T-cell (primary cell): Measurements from ENCODE around the gene KCNAB3. TPM values are rescaled to one million over a fixed set of nuclear protein-coding genes. Genes with fewer than 3 reads are reported as not detected.

ENCODE experiments used
- ATAC-seq, 4 experiments: fragments of 200-7000 bp in 3 of 4; fragments of 150-1000 bp in 1 of 4; cut with Tn5 transposase; replicated peaks in 1 of 4; 1 replicate in 3 of 4; 2 replicates in 1 of 4; pipeline ENCODE4 v1.10.0; 2021; ENCODE audit warnings: moderate library complexity in 3 of 4, mild to moderate bottlenecking in 2 of 4, moderate number of reproducible peaks in 1 of 4
- CTCF ChIA-PET, 2 donors: fragments of 300-600 bp; sonication (Branson Sonifier 250); formaldehyde crosslinking; loops; one replicate each; lab custom pipeline; 2022; ENCODE audit warnings: antibody characterized with exemption in 2 of 2; lab: Charles Lee
- POLR2A ChIA-PET, 2 donors: fragments of 300-600 bp; sonication (Branson Sonifier 250); formaldehyde crosslinking; loops; one replicate each; lab custom pipeline; 2022; ENCODE audit warnings: antibody characterized with exemption in 2 of 2; lab: Charles Lee
- DNase-seq, 35 experiments: peaks; one replicate each; pipeline versions ENCODE4 v3.0.0 to v3.0.0-alpha.2; 2013 to 2023
- H3K27ac ChIP-seq: one replicate; pipeline ENCODE4 v1.5.1; 2013; ENCODE audit warnings: low read length
- H3K27me3 ChIP-seq, 2 experiments: replicated peaks in 1 of 2; 1 replicate in 1 of 2; 2 replicates in 1 of 2; pipeline versions ENCODE4 v1.6.1 to v1.7.0; 2013; ENCODE audit warnings: low read length in 1 of 2, mixed read lengths in 1 of 2; ENCODE audit not compliant: control insufficient read depth in 2 of 2, insufficient read depth in 2 of 2; ENCODE audit errors: extremely low read depth in 1 of 2
- H3K36me3 ChIP-seq, 2 donors: 1 replicate in 1 of 2; 2 replicates in 1 of 2; pipeline versions ENCODE4 v1.6.1 to v1.7.0; 2013; ENCODE audit warnings: low read length in 1 of 2; ENCODE audit not compliant: control insufficient read depth in 2 of 2, insufficient read depth in 1 of 2; ENCODE audit errors: extremely low read depth in 1 of 2
- H3K4me1 ChIP-seq, 2 experiments: 1 replicate in 1 of 2; 2 replicates in 1 of 2; pipeline versions ENCODE4 v1.6.1 to v1.7.0; 2013; ENCODE audit warnings: low read length in 2 of 2, mixed read lengths in 1 of 2; ENCODE audit not compliant: insufficient read depth in 2 of 2, control insufficient read depth in 1 of 2; ENCODE audit errors: extremely low read depth in 1 of 2
- H3K4me3 ChIP-seq, 2 donors: 1 replicate in 1 of 2; 2 replicates in 1 of 2; pipeline versions ENCODE4 v1.5.1 to v1.7.0; 2013; ENCODE audit warnings: mild to moderate bottlenecking in 2 of 2, low read length in 1 of 2, moderate library complexity in 1 of 2; ENCODE audit not compliant: control insufficient read depth in 1 of 2; ENCODE audit errors: extremely low read depth in 1 of 2
- H3K9me3 ChIP-seq: 2 replicates; pipeline ENCODE4 v1.7.0; 2013
- H3K27ac Mint-ChIP-seq, 2 donors: one replicate each; pipeline ENCODE4 v1.8.0; 2020 to 2021; ENCODE audit warnings: mild to moderate bottlenecking in 2 of 2, mixed read lengths in 2 of 2
- H3K27me3 Mint-ChIP-seq, 2 donors: one replicate each; pipeline ENCODE4 v1.8.0; 2021 to 2022; ENCODE audit warnings: mixed read lengths in 2 of 2
- H3K36me3 Mint-ChIP-seq: one replicate; pipeline ENCODE4 v1.8.0; 2021; ENCODE audit warnings: mixed read lengths
- H3K4me1 Mint-ChIP-seq, 3 donors: one replicate each; pipeline ENCODE4 v1.8.0; 2020 to 2022; ENCODE audit warnings: mixed read lengths in 3 of 3, mild to moderate bottlenecking in 1 of 3
- H3K4me3 Mint-ChIP-seq, 3 donors: one replicate each; pipeline ENCODE4 v1.8.0; 2020 to 2022; ENCODE audit warnings: mild to moderate bottlenecking in 3 of 3, mixed read lengths in 3 of 3, moderate library complexity in 3 of 3
- H3K9me3 Mint-ChIP-seq, 3 donors: one replicate each; pipeline ENCODE4 v1.8.0; 2020 to 2022; ENCODE audit warnings: mixed read lengths in 3 of 3
- WGBS: methylation state at CpG from one replicate; pipeline ENCODE4 v1.1.5; 2013; ENCODE audit warnings: missing lambda C conversion rate; ENCODE audit not compliant: insufficient coverage; 5-methylcytosine and 5-hydroxymethylcytosine counted together
- total RNA-seq, 35 experiments: library from RNA in 6 of 35; stranded (reverse) in 6 of 35; fragments of 120-200 nt in 1 of 35; gene quantifications; one replicate each; pipeline versions ENCODE4 v1.2.1 to v1.2.4 and lab custom pipeline; 2013 to 2026

Gene KCNAB3
- total RNA-seq, 5 donors from 2014 or later (not counting 1 experiment from before 2014, with no cell fraction given): 10.0 to 18.1 (median 14.5) TPM

GRCh38 chr17:7932483-7932891, 2.8 kb upstream of the KCNAB3 start:
- peaks cover 50 to 61% (median 58%) of the 10 kb centered on the region in 3 donors for H3K4me1 Mint-ChIP-seq
- CTCF ChIA-PET: interaction anchor here in 1 of 2 donors (0.6 to 1.9 kb wide), 9 partner anchors 16 to 799 kb away, joined by 3 to 9 read pairs (median 5); partner anchors contain the start of genes NAA38 and RNF227
- H3K36me3 Mint-ChIP-seq: peaks cover 22% of the 10 kb centered on the region

DNA sequence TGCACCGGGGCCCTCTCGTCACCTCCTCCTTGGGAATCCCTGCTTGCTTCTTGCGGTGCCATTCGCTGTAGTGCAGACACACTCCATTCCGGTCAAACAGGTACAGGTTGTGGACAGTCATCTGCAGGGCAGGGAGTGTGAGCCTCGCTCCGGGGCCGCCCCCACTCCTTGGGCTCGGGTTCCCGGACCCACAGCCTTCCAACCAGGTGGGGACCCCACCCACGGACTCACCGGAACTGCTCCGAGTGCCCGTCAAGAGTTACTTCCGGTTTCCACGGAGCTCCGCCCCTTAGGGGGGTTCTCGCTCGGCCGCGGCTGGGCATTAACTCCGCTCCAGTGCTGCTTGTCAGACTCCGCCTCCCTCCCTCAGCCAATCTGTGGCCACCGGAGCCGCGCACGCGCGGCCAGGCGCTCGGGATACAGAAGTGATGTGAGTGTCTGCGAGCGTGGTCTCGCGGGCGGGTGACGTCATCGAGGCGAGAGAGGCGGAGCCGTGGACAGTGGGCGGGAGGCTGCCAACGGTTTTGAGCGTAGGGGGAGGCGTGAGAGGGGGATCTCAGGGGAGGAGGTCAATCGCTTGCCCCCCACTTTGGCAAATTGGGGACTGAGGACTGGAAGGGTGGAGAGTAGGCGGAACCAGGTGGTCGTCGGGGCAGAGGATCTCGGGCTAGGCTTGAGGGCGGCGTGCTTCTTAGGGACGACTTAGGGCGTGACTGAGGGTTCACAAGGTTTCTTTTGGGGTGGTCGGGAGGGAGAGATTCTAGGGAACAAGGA, 2.2 kb upstream of the KCNAB3 start, which contains the start of the genes CNTROB and TRAPPC1:
Gene CNTROB, plus strand, starts transcription at position 498 of the 774 bp plus-strand sequence. CDS start 874 bp downstream, outside the sequence.
Gene TRAPPC1, minus strand, starts transcription at position 238 of the 774 bp plus-strand sequence. Its CDS starts 117 bp downstream, at position 121.
- POLR2A ChIA-PET: interaction anchor here (0.5 to 0.9 kb wide), 6 partner anchors 10 to 244 kb away, joined by 3 read pairs; partner anchors contain the start of gene TP53 (in 1 of the 2)
- Histone ChIP-seq H3K27me3 (no peaks in the 10 kb centered on the region), H3K36me3 (peaks cover 0 to 31% of the 10 kb centered on the region in 2 donors), H3K4me1 (peaks cover 18 to 37% of the 10 kb centered on the region in 2 experiments), H3K27ac (peak within 1 kb of the TSS; percentile 87), H3K9me3 (no peaks in the 10 kb centered on the region), H3K4me3 (peak within 1 kb of the TSS; percentile 86 to 88)
- no peaks in the 10 kb centered on the region for H3K9me3 Mint-ChIP-seq
- CTCF ChIA-PET: interaction anchor here in 1 of 2 donors (0.6 to 1.9 kb wide), 8 partner anchors 16 to 798 kb away, joined by 3 to 9 read pairs (median 5); partner anchors contain the start of gene RNF227
- DNase-seq (peak; percentile 96 to 99 (median 99)), ATAC-seq (peak; percentile 94 to 98 (median 98))
- WGBS: 2% methylated on average over 51 of the region's 55 CpGs
- H3K27me3 Mint-ChIP-seq: no peaks in the 10 kb centered on the region
- H3K4me3 Mint-ChIP-seq: peak within 1 kb of the TSS; percentile 93 to 98 (median 94)
- H3K27ac Mint-ChIP-seq: peak within 1 kb of the TSS; percentile 93 to 94
- H3K4me1 Mint-ChIP-seq: peaks cover 50 to 58% (median 57%) of the 10 kb centered on the region in 3 donors
- peaks cover 19% of the 10 kb centered on the region for H3K36me3 Mint-ChIP-seq

More at GRCh38 chr17:7932483-7932891, 2.8 kb upstream of the KCNAB3 start:
- POLR2A ChIA-PET: interaction anchor here (0.6 to 0.9 kb wide), 5 partner anchors 11 to 932 kb away, joined by 3 to 7 read pairs (median 3); no protein-coding TSS in a partner anchor
- DNase-seq (peak in 1 of 35 experiments; percentile 23), ATAC-seq (peak; percentile 10 to 29 (median 20))
- Mint-ChIP-seq H3K27me3 (no peaks in the 10 kb centered on the region), H3K27ac (peak overlapping the region; percentile 93 to 94), H3K4me3 (peak overlapping the region; percentile 93 to 98 (median 94)), H3K9me3 (no peaks in the 10 kb centered on the region)
- Histone ChIP-seq H3K36me3 (peaks cover 0 to 36% of the 10 kb centered on the region in 2 donors), H3K9me3 (no peaks in the 10 kb centered on the region), H3K4me1 (peaks cover 18 to 37% of the 10 kb centered on the region in 2 experiments), H3K4me3 (peak overlapping the region; percentile 86 to 88), H3K27ac (peak overlapping the region; percentile 79), H3K27me3 (no peaks in the 10 kb centered on the region)
- under 1% methylated on average over 17 of the region's 17 CpGs for WGBS

GRCh38 chr17:7930841-7931631, 1.4 kb upstream of the KCNAB3 start:
- Mint-ChIP-seq H3K36me3 (peaks cover 11% of the 10 kb centered on the region), H3K4me1 (peaks cover 50 to 56% (median 55%) of the 10 kb centered on the region in 3 donors), H3K4me3 (peak overlapping the region; percentile 93 to 98 (median 94)), H3K27ac (peak overlapping the region; percentile 93 to 94), H3K27me3 (no peaks in the 10 kb centered on the region), H3K9me3 (no peaks in the 10 kb centered on the region)
- Histone ChIP-seq H3K4me3 (peak overlapping the region; percentile 86 to 88), H3K27me3 (no peaks in the 10 kb centered on the region), H3K9me3 (no peaks in the 10 kb centered on the region), H3K36me3 (peaks cover 3 to 23% of the 10 kb centered on the region in 2 donors), H3K27ac (peak overlapping the region; percentile 87), H3K4me1 (peaks cover 18 to 37% of the 10 kb centered on the region in 2 experiments)
- no peak for ATAC-seq
- CTCF ChIA-PET: interaction anchor here in 1 of 2 donors (0.7 to 1.9 kb wide), 4 partner anchors 15 to 131 kb away, joined by 5 to 9 read pairs (median 5); partner anchors contain the start of gene RNF227
- POLR2A ChIA-PET: interaction anchor here (0.5 to 0.9 kb wide), 3 partner anchors 10 to 83 kb away, joined by 3 read pairs; no protein-coding TSS in a partner anchor
- no peak for DNase-seq
- 42% methylated on average over 9 of the region's 20 CpGs for WGBS

GRCh38 chr17:7927596-7927995, 2.1 kb downstream of the KCNAB3 start:
- peak overlapping the region in 1 of 3 donors; percentile 34 for H3K4me3 Mint-ChIP-seq
- Histone ChIP-seq H3K9me3 (no peaks in the 10 kb centered on the region), H3K27ac (no peak overlapping the region), H3K4me3 (no peak overlapping the region), H3K27me3 (no peaks in the 10 kb centered on the region), H3K4me1 (peaks cover 10 to 39% of the 10 kb centered on the region in 2 experiments), H3K36me3 (peaks cover 3 to 20% of the 10 kb centered on the region in 2 donors)
- ChIA-PET POLR2A (no interaction called here), CTCF (interaction anchor here (0.6 to 1.0 kb wide), 2 partner anchors 56 to 543 kb away, joined by 3 to 7 read pairs; no protein-coding TSS in a partner anchor)
- 93% methylated on average over 3 of the region's 3 CpGs for WGBS
- H3K36me3 Mint-ChIP-seq: peaks cover 4% of the 10 kb centered on the region
- no peak for ATAC-seq
- H3K27ac Mint-ChIP-seq: peak overlapping the region in 1 of 2 donors; percentile 2
- H3K9me3 Mint-ChIP-seq: no peaks in the 10 kb centered on the region
- no peaks in the 10 kb centered on the region for H3K27me3 Mint-ChIP-seq
- no peak for DNase-seq
- H3K4me1 Mint-ChIP-seq: peaks cover 35 to 44% (median 41%) of the 10 kb centered on the region in 3 donors

DNA sequence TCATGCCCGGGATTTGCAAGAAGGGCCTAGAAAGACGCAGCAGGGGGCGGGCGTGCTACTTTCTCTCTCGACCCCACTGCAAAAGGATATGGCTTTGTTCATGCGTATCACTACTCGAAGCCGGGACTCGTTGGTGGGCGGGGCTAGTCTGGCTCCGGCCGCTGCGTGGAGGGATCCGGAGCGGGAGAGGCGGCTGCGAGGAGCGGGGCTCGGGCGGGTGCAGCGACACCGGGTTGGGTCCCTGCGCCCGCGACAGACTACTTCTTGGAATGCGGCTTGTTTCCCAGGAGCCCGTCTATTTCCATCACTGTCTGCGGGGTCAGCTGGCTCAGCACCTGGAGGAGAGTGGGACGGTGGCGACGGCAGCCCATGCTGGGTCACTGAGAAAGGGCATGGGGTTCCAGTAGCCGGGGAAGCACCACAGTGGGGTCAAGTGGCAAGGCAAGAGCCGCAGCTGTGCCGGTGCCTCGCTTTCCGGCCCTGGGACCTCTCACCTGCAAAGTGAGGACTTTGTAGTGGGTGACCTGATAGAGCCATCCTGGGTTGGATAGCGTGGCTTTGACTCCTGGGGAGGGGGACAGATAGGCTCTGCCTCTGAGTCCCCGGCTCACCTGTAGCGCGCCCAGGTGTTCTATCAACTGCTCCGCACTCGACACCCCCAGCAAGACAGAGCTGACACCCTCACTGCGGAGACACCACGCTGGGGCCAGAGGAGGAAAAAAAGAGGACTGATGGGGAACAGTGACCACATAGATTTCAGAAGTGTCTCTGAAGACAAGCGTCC, 6.6 kb downstream of the KCNAB3 start:
- Histone ChIP-seq H3K27me3 (no peaks in the 10 kb centered on the region), H3K27ac (peak overlapping the region; percentile 80), H3K4me1 (peaks cover 3 to 18% of the 10 kb centered on the region in 2 experiments), H3K4me3 (peak overlapping the region; percentile 60 to 64), H3K9me3 (no peaks in the 10 kb centered on the region), H3K36me3 (peaks cover 2 to 3% of the 10 kb centered on the region in 2 donors)
- peak; percentile 70 to 89 (median 82) for DNase-seq
- no peaks in the 10 kb centered on the region for H3K27me3 Mint-ChIP-seq
- ATAC-seq: peak; percentile 94 to 96 (median 95)
- peaks cover 3% of the 10 kb centered on the region for H3K36me3 Mint-ChIP-seq
- WGBS: 21% methylated on average over 43 of the region's 45 CpGs
- peaks cover 18 to 22% (median 19%) of the 10 kb centered on the region in 3 donors for H3K4me1 Mint-ChIP-seq
- peak overlapping the region; percentile 90 to 95 for H3K27ac Mint-ChIP-seq
- POLR2A ChIA-PET: no interaction called here
- H3K9me3 Mint-ChIP-seq: no peaks in the 10 kb centered on the region
- CTCF ChIA-PET: interaction anchor here in 1 of 2 donors (1.0 kb wide), 1 partner anchor 66 kb away, joined by 3 read pairs; no protein-coding TSS in a partner anchor
- peak overlapping the region; percentile 76 to 84 (median 80) for H3K4me3 Mint-ChIP-seq
